ENCODE results near the gene UBTD1. TPM values are rescaled to one million over a fixed set of nuclear protein-coding genes. Genes with fewer than 3 reads are reported as not detected.
"Not testable (repeated sequence)": the region's sequence is repeated elsewhere in the genome, so short reads cannot be mapped to it uniquely, and the experiment has no call there.

Gene UBTD1
- total and polyA plus RNA-seq, 3 donors from 2014 or later: 74.1 to 143 (median 111) TPM

- WGBS, 2 donors: 94% methylated on average over 2 of the region's 2 CpGs; no CpG with 5 or more reads in 1 of the 2 donors
- intact Hi-C loops (cut with DNase I; ENCODE audit: low total_unique reads): no loop called here
- Histone ChIP-seq H3K4me1 (peaks cover 3% of the 10 kb centered on the region), H3K27me3 (no peaks in the 10 kb centered on the region), H3K4me3 (no peak overlapping the region), H3K9me3 (no peaks in the 10 kb centered on the region), H3K27ac (no peak overlapping the region), H3K36me3 (ENCODE audit: low read depth, missing control alignments) (no peaks in the 10 kb centered on the region)
- no peak for DNase-seq
- TF ChIP-seq CTCF (IDR thresholded peaks at IDR 0.05) (no peak), POLR2A (IDR thresholded peaks at IDR 0.05) (no peak)
Observed at GRCh38 chr10:97573021-97573420, 74.3 kb downstream of the UBTD1 start.

GRCh38 chr10:97573672-97574071 lies 74.9 kb downstream of the UBTD1 start:
- H3K4me3 ChIP-seq: no peak overlapping the region
- H3K27me3 ChIP-seq: no peaks in the 10 kb centered on the region
- no peak overlapping the region for H3K27ac ChIP-seq
- intact Hi-C loops (cut with DNase I; ENCODE audit: low total_unique reads): no loop called here
- TF ChIP-seq CTCF (IDR thresholded peaks at IDR 0.05) (no peak), POLR2A (IDR thresholded peaks at IDR 0.05) (no peak)
- no peaks in the 10 kb centered on the region for H3K36me3 ChIP-seq (ENCODE audit: low read depth, missing control alignments)
- no peak for DNase-seq
- no peaks in the 10 kb centered on the region for H3K9me3 ChIP-seq
- H3K4me1 ChIP-seq: peaks cover 3% of the 10 kb centered on the region
- 47 to 48% methylated on average over 2 of the region's 2 CpGs for WGBS, 2 donors

- 53 to 58% methylated on average over 4 of the region's 4 CpGs for WGBS, 2 donors
- no peaks in the 10 kb centered on the region for H3K9me3 ChIP-seq
- peaks cover 3% of the 10 kb centered on the region for H3K4me1 ChIP-seq
- intact Hi-C loops (cut with DNase I; ENCODE audit: low total_unique reads): loop anchor here (5.0 kb wide), 1 partner anchor 38 kb away; no protein-coding TSS in a partner anchor
- DNase-seq: peak; percentile 48
- TF ChIP-seq POLR2A (IDR thresholded peaks at IDR 0.05): no peak
- no peak for TF ChIP-seq CTCF (IDR thresholded peaks at IDR 0.05)
- H3K27me3 ChIP-seq: no peaks in the 10 kb centered on the region
- no peaks in the 10 kb centered on the region for H3K36me3 ChIP-seq (ENCODE audit: low read depth, missing control alignments)
- H3K4me3 ChIP-seq: no peak overlapping the region
- no peak overlapping the region for H3K27ac ChIP-seq
Observed at GRCh38 chr10:97574374-97575126, 75.8 kb downstream of the UBTD1 start.

- no peak overlapping the region for H3K4me3 ChIP-seq
- 87 to 89% methylated on average over 6 of the region's 6 CpGs for WGBS, 2 donors
- no peak for DNase-seq
- H3K4me1 ChIP-seq: peaks cover 3% of the 10 kb centered on the region
- intact Hi-C loops (cut with DNase I; ENCODE audit: low total_unique reads): loop anchor here (5.0 kb wide), 1 partner anchor 37 kb away; no protein-coding TSS in a partner anchor
- no peaks in the 10 kb centered on the region for H3K27me3 ChIP-seq
- H3K27ac ChIP-seq: no peak overlapping the region
- H3K36me3 ChIP-seq (ENCODE audit: low read depth, missing control alignments): no peaks in the 10 kb centered on the region
- H3K9me3 ChIP-seq: no peaks in the 10 kb centered on the region
- TF ChIP-seq POLR2A (IDR thresholded peaks at IDR 0.05) (no peak), CTCF (IDR thresholded peaks at IDR 0.05) (no peak)
Observed at GRCh38 chr10:97575127-97575668, 76.5 kb downstream of the UBTD1 start.

- not testable (repeated sequence) for H3K4me1 ChIP-seq; H3K27ac ChIP-seq; H3K4me3 ChIP-seq; H3K36me3 ChIP-seq (ENCODE audit: low read depth, missing control alignments); H3K9me3 ChIP-seq; H3K27me3 ChIP-seq; DNase-seq
- 37 to 38% methylated on average over 5 of the region's 5 CpGs for WGBS, 2 donors
- intact Hi-C loops (cut with DNase I; ENCODE audit: low total_unique reads): loop anchor here (5.0 kb wide), 1 partner anchor 36 kb away; no protein-coding TSS in a partner anchor
Observed at GRCh38 chr10:97576487-97576886, 77.8 kb downstream of the UBTD1 start.
